A549 (cell line): ENCODE results near the gene OSBPL9.

Source experiments
- BHLHE40 ChIP-seq: IDR thresholded peaks from 2 replicates; pipeline ENCODE4 v1.6.1; 2012; ENCODE audit warnings: low read depth, low read length, inconsistent platforms
- RCOR1 ChIP-seq: fragments of 150-350 bp; IDR thresholded peaks from 2 replicates; pipeline ENCODE4 v1.6.1; 2014; ENCODE audit warnings: antibody characterized with exemption, low read length, low read depth
- USF2 ChIP-seq: fragments of 450-650 bp; IDR thresholded peaks from 2 replicates; pipeline ENCODE4 v1.6.1; 2014; ENCODE audit warnings: antibody characterized with exemption
- TF ChIP-seq, protein P1 (sequence below): IDR thresholded peaks from 2 replicates; pipeline ENCODE4 v1.6.1; 2012
- TF ChIP-seq, protein P2 (sequence below): fragments of >200 bp; sonication (Bioruptor Twin); formaldehyde crosslinking; IDR thresholded peaks from 3 replicates; pipeline ENCODE4 v1.5.1; 2016

GRCh38 chr1:51733793-51734522 is 117.1 kb downstream of the OSBPL9 start:
- TF ChIP-seq, protein P1, sequence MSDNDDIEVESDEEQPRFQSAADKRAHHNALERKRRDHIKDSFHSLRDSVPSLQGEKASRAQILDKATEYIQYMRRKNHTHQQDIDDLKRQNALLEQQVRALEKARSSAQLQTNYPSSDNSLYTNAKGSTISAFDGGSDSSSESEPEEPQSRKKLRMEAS, result no peak
- TF ChIP-seq USF2 (no peak), BHLHE40 (no peak), RCOR1 (no peak)
- TF ChIP-seq, protein P2, sequence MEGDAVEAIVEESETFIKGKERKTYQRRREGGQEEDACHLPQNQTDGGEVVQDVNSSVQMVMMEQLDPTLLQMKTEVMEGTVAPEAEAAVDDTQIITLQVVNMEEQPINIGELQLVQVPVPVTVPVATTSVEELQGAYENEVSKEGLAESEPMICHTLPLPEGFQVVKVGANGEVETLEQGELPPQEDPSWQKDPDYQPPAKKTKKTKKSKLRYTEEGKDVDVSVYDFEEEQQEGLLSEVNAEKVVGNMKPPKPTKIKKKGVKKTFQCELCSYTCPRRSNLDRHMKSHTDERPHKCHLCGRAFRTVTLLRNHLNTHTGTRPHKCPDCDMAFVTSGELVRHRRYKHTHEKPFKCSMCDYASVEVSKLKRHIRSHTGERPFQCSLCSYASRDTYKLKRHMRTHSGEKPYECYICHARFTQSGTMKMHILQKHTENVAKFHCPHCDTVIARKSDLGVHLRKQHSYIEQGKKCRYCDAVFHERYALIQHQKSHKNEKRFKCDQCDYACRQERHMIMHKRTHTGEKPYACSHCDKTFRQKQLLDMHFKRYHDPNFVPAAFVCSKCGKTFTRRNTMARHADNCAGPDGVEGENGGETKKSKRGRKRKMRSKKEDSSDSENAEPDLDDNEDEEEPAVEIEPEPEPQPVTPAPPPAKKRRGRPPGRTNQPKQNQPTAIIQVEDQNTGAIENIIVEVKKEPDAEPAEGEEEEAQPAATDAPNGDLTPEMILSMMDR, result no peak
